Sigmoid colon (tissue), 4 donors: ENCODE data around the gene SLC39A11.

Experiments used
- EP300 ChIP-seq, 4 donors: sonication (generic); formaldehyde crosslinking; IDR thresholded peaks; one replicate each; pipeline ENCODE4 v1.6.1; 2017; ENCODE audit warnings: antibody characterized with exemption in 4 of 4
- POLR2A ChIP-seq, 2 donors: fragments of 450-650 bp; IDR thresholded peaks; one replicate each; pipeline ENCODE4 v1.6.1; 2016; ENCODE audit warnings: antibody characterized with exemption in 2 of 2, mild to moderate bottlenecking in 2 of 2, moderate library complexity in 2 of 2
- POLR2AphosphoS5 ChIP-seq, 4 donors: sonication (generic); formaldehyde crosslinking; IDR thresholded peaks; one replicate each; pipeline ENCODE4 v1.6.1; 2017; ENCODE audit warnings: antibody characterized with exemption in 4 of 4
- TF ChIP-seq, protein P1 (sequence below), 4 experiments: fragments of 450-650 bp in 3 of 4; fragments of 200-600 bp in 1 of 4; IDR thresholded peaks; one replicate each; pipeline ENCODE4 v1.5.1; 2016 to 2019; ENCODE audit warnings: antibody characterized with exemption in 4 of 4, mild to moderate bottlenecking in 3 of 4, moderate library complexity in 2 of 4

DNA sequence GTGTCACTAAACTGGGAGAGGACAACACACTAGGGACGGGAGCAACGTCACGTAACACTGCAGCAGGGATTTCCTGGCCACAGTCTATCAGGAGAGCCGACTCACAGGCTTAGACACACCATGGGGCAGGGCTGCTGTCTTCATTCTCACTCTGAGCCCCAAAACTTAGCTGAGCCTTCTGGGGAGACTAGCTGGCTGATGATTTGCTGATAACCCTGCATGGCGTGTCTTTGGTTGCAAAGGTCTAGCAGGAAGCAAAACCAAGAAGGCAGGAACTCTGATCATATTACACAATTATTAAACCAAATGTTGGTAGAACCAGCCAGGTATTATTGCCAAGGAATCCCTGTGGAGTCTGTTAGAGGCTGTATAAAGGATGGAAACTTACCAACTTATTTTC is 345.0 kb downstream of the SLC39A11 start:
- TF ChIP-seq, protein P1, sequence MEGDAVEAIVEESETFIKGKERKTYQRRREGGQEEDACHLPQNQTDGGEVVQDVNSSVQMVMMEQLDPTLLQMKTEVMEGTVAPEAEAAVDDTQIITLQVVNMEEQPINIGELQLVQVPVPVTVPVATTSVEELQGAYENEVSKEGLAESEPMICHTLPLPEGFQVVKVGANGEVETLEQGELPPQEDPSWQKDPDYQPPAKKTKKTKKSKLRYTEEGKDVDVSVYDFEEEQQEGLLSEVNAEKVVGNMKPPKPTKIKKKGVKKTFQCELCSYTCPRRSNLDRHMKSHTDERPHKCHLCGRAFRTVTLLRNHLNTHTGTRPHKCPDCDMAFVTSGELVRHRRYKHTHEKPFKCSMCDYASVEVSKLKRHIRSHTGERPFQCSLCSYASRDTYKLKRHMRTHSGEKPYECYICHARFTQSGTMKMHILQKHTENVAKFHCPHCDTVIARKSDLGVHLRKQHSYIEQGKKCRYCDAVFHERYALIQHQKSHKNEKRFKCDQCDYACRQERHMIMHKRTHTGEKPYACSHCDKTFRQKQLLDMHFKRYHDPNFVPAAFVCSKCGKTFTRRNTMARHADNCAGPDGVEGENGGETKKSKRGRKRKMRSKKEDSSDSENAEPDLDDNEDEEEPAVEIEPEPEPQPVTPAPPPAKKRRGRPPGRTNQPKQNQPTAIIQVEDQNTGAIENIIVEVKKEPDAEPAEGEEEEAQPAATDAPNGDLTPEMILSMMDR (IDR thresholded peaks at IDR 0.05): no peak
- no peak for TF ChIP-seq POLR2A (IDR thresholded peaks at IDR 0.05)
- no peak for TF ChIP-seq POLR2AphosphoS5 (IDR thresholded peaks at IDR 0.05)
- no peak for TF ChIP-seq EP300 (IDR thresholded peaks at IDR 0.05)
